HG02884 (cell line): ENCODE results near the gene CUX1.

Experiments
- ATAC-seq: cut with Tn5 transposase; IDR thresholded peaks from one replicate; pipeline ENCODE4 v1.9.1; 2021; ENCODE audit warnings: mild to moderate bottlenecking, moderate library complexity; ENCODE audit not compliant: unreplicated experiment

Gene CUX1

DNA sequence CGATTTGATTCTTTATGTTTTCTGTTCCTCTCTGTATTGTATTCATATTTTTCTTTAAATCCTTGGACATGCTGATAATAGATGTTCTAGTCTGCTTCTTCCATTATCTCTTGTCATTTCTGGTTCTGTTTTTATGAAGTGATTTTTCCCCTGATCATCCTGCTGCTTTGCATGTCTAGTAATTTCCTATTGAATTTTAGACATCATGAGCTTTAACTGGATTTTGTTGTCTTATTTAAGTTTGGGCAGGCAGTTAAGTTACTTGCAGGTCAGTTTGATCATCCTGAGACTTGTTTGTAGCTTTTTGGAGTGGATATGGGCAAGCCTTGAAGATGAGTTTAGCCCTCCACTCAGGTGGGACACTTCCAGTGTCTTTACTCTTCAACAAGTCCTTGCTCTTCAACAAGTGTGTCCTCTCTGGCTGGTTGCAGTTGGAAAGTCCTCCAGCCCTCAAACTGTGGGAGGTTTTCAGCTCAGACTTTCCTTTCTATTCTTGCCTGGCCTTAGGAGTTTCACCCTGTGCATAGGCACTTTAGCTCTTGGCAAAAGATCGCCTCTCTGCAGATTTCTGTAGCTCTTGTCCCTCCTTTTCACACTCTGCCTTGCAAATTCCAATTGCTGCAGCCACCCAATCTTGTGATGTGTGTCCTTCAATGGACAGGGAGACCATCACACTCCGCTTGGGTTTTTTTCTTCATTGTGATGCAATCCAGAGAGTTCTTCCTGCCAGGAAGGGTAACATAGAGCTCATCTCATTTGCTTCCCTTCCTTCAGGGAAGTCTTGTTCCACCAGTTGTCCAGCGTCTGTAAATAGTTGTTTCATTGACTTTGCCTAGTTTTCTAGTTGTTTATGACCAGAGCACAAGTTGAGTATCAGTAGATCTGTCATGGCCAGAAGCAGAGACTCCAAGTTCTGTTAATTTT, 272.0 kb downstream of the CUX1 start:
- no peak for ATAC-seq

DNA sequence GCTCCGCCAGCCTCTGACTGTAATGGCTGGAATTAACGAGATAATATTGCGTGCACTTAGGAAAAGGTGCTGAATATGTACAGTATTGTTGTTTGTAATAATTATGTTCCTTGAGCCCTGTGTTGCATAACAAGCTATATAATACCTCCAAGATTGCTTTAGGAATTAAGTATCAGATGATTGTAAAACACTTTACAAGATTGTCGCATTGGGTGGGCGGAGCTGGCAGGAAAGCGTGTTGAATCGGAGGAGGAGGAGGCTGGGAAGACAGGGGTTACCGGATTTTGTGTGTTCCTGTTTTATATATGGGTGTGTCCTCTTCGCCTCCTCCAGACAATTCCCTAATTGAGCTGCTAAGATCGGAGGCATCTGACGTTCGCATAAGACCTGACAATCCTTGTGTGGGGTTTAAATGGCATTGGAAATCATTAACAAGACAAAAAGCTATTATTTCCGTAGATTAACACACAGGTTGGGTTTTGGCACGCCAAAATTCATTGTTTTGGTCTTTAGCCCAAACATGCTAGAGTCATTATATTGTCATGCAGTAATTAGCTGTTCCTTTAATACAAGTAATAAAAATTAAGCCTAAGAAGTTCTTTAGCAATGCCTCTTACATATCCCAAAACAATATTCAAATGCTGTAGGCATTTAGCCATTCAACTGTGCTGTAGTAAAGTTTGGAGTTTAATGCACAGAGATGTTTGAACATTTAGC, 276.3 kb downstream of the CUX1 start:
- no peak for ATAC-seq

DNA sequence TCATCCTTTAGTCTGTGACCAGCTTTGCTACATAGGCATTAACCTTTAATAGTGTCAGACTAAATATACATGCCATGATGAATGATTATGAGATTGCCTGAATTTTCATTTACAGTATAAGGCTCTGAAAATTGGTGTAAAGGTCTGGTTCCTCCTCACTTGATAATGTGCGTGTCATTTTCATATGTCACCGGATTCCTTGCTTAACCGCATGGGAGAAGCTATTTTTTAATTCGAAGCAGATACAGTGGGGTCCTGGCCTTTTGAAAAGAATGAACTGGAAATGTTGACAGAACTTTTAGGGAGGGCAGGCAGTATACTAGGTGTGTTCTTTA, 276.9 kb downstream of the CUX1 start:
- ATAC-seq, result no peak

DNA sequence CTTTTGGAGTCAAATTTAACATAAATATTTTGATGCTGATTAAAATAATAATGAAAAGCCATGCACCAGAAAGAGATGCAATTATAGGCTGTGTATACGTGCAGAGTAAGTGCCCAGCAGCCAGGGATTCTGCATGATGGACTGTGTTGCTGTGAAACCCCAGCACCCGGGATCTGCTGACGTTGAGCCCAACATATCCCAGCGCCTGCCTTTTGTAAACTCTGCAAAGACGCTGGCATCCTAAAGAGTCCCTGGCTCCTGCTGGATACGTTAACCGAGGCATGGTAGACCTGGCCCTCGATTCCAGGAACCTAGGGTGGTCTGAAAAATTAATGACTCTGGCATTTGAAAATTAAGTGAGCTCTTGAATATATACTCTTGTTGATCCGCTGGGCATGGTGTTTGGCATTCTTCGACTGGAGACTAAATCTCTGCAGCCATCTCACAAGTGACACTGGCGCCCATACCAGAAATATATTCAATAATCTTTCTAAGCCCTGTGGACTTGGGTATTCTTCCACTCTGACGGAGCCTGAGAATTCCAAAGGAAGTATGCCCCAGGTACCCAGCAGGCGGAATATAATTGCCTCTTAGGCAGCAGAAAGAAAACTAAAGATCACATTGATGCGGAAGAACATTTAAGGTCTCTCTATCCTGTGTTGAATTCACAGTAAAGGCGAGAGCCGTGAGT, 278.0 kb downstream of the CUX1 start:
- ATAC-seq, result no peak

DNA sequence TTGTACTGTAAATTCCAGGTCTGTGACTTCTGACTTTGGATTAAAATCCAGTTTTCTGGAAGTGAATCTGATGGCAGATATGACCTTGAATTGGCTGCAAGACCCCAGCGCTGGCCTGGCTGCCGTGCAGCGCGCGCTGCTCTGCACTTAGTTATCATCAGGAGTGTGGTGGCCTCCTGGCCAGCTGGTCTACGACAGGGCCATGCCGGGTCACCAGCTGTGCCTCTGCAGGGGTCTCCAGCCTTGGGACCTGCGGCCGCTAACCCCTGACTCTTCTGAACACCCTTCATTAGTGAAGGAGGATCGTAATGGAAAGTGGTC, 278.5 kb downstream of the CUX1 start:
- ATAC-seq, result no peak

DNA sequence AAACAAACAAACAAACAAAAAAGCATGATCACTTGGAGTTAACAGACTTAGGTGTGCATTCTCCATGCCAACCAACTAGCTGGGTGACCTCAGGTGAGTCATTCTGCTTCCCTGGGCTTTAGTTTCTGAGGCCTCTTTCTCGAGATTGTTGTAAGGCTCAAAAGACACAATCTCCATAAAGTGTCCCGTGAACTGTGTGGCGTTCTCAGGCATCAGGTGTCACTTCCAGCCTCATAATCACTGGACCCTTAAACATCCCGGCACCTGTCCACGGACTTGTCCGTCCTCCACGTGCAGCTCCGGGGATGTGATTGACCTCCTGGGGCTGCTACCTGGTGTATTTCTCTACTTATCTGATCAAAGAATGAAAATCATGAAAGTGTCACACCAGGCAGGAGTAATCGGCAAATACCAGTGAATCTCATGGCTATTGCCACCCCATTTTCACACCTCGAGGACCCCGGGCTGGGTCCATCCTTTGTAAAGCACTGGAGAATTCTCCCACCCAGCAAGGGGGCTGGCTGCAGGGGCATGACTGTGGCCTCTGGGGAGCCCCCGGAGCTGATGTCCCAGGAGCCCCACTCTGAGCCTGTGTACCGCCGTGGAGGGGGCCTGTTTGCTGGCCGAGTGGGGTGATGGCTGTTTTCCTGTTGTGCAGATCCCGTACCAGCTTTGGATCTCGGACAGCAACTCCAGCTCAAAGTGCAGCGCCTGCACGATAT, 279.4 kb downstream of the CUX1 start:
- no peak for ATAC-seq

DNA sequence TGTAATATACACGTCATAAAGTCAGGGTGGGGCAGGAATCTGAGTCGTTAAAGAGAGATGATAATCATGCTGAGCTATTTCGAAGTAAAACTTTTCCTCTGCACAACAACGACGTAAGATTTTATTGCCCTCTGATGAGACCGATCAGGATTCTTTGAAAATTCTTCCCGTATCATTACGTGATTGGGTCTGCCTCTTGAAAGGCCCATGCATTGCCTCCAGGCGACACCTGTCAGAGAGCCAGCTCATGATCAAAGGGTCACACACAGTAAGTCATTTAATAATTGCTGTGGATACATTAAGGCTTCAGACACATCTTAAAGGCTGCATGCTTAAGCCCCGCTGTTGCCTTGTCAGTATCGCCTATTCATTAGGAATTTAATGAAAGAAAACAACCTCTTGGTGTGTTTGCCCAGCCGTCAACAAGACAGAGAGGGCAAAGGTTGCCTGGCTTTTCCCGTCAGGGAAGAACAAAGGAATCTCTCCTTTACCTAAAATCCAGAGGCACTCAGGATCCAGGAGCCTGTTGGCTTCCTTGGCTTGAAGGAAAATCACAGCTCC, 280.3 kb downstream of the CUX1 start:
- ATAC-seq, result no peak

DNA sequence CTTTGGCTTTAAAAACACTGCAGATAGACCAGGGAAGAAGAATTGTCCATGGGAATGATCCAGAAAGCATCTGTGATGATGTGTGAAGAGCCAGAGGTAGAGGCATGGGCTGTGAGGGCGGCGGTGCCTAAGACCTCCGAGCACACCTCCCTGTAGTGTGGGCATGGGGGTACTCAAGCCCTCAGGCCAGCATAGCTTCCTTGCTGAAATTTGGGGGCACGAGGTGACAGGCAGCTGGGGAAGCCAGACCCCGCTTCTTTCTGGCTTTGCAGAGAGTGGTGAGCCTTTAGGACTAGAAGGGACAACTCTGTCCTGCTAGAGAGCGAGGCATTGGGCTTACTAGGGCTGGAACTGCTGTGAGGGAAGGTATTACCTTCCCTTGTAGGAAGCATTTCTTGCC, 281.6 kb downstream of the CUX1 start:
- no peak for ATAC-seq

DNA sequence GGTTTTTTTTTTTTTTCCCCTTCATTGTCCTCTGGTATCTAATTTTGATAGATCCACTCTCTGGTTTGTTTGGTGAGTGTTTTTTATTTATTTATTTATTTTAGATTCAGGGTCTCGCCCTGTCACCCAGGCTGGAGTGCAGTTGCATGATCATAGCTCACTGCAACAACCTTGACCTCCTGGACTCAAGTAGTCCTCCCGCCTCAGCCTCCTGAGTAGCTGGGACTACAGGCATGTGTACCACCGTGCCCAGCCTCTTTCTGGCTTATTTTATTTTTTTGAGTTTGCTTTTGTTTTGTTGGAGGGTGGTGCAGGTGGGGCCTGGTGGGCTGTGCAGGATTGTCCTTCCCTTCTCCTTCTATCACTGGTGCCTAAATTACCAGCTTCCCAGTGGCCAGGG, 282.0 kb downstream of the CUX1 start:
- no peak for ATAC-seq

DNA sequence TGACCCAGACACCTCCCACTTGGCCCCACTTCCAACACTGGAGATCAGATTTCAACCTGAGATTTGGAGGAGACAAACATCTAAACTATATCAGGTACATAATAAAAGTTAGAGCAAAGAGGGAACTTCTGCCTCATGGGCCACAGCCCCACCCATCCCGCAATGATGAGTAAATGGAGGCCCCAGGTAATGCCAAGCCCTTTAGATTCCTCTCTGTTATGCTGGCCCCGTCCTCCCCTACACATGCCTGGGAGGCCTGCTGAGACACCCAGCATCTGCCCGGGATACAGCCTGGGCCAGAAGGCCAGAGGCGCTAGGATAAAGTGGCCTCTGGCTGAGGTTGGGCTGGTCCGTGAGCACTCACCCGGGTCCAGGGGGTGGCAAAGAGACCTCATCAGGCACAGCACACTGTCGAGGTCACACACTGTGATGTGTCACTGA, 283.7 kb downstream of the CUX1 start:
- ATAC-seq, result no peak

DNA sequence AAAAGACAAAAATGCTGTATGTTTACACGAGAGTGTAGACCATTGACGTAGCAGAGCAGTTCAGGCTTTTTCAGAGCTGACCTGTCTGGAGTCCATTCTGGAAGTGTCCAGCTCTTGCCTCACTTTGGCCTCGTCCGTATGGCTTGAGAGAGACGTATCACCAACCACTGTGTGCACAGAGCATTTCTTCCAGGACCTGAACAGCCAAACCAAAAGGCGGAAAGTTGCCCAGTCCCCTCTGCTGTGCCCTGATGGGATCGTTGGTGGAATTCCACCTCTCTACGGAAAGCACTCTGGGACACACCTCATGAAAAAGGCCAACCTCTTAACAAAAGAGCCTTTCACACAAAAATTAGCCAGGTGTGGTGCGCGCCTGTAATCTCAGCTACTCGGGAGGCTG, 284.5 kb downstream of the CUX1 start:
- no peak for ATAC-seq

DNA sequence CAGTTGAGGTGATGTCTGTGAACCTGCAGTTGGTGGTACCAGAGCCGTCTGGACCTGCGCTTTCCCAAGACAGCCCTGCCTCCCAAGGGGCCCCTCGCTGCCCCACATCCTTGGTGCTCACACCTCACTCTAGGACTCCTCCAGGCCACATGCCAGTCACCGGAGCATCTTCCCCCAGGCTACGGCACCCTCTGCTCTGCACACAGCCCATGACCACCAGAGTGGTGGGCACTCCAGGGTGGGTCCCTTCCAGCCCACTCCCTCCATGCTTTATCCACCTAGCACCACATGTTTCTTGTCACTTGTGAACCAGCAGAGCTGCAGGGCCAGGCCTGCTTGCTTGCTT, 285.6 kb downstream of the CUX1 start:
- no peak for ATAC-seq

DNA sequence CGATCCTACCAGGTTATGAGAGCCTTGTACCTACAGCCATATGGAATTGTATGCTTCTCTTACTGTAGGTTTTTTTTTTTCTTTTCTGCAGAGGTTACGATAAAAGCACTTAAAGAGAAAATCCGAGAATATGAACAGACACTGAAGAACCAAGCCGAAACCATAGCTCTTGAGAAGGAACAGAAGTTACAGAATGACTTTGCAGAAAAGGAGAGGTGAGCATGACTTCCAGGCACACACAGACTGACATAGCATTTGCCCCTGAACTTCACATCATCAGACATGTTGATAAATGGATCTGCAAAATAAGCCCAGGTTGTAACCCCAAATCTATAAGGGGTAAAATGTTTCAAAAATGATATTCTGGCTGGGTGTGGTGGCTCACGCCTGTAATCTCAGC, 286.8 kb downstream of the CUX1 start:
- no peak for ATAC-seq

DNA sequence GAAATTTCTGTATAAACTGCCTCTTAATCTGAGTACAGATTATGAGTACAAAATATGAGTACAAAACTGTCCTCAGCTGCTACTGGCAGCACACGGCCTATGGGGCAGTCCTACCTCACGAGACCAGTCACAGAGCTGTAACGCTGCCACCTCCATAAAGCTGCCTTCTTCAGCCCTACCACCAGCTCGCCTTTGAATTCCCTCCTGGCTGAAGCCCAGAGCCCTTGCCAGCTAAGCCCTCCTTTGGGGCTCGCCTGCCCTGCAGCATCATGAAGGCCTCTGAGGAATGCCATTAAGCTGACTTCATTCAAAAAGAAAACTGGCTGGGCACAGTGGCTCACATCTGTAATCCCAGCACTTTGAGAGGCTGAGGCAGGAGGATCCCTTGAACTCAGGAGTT, 289.2 kb downstream of the CUX1 start:
- no peak for ATAC-seq

DNA sequence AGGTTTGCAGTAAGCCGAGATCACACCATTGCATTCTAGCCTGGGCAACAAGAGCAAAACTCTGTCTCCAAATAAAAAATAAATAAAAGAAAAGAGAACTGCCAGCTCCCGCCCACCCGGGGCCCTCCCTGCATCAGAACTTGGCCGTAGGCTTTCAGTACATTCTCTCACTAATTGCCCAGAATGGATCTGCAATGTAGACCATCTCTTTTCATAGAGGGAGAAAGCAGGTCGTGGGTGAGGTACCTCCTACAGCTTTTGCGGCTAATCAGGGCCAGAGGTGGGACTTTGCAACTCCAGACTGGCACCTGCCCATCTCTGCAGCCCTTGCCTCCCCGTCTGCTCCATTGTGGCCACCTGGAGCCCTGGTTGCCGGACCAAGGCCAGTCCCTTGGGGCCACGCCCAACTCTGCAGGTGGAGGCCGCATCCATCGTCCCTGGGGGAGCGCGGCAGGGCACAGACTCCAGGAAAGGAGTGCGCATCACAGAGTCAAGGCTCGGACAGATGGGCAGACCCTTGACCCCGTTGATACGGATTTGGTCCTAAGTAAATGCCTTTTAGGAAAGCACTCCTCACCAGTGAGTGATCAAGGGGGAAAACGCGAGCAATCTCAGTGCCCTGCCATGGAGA, 290.2 kb downstream of the CUX1 start:
- no peak for ATAC-seq

DNA sequence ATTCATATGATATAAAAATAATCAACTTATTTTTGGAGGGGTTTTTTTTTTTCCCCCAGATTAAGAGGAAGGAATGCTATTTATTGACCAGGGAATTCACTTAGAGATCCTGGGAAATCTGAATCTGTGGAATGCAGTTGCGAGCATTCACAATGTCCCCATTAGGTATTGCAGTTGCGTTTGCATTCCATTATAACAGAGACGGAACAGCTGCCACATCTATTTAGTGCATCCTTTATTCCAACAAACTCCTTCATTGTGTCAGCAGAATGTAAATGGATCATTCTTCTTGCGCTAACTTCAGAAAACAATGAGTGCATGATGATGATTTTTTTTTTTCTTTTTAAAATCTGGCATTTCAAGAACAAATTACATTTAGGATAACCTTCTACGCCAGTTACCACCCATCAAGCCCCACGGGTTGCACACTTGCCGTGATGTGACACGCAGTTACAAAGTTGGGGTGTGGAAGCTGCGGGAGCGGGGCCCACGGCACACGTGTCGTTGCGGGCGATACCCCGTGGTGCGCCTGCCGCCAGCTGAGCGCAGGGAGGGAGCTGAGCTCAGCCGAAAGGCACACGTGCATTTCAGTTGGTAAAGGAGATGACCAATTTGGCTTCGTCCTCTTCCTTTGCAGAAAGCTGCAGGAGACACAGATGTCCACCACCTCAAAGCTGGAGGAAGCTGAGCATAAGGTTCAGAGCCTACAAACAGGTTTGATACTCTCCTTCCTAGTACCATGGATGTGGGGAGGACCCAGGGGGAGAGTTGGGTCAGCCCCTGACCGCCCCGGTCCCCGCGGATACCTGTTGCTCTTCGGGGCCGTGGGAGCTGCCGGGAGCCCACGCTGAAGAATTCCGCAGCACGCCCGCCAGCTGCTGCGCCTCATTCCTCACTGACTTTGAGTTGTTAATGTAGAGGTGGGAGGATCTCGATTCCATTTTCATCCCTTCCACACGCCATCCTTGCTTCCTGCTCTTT, 293.9 kb downstream of the CUX1 start:
- ATAC-seq, result no peak

DNA sequence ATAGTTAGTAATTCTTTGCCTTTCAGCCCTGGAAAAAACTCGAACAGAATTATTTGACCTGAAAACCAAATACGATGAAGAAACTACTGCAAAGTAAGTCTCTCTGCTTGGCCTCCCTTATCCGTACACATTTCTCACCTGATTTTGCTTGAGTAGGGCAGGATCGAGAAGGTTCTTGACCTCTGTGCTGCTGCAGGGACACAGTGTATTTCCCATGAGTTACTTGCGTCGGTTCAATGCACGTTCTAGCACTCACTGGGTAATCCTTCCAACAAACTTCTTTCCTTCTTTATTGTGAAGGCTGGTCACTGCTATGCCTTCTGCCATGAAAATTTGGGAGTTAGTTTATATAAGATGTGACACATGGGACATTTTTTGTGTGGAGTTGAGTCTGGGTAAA, 297.8 kb downstream of the CUX1 start:
- no peak for ATAC-seq

DNA sequence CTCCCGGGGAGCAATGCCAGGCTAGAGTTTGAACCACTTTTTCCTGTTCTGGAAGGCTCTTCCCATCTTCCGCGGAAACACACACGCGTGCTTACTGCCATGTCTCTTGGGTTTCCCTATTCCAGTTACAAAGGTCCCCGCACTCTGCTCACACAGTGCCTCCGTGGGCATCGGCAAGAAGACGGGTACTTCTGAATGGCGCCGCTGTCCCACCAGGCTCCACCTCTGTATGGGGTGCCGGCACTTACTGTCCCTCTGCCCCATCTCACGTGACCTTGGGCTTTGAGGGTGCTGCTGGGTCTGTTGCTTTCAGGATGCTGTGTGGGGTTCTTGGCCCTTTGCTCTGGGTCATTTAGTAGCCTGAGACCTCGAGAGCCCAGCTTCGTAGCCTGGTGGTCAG, 298.5 kb downstream of the CUX1 start:
- no peak for ATAC-seq

DNA sequence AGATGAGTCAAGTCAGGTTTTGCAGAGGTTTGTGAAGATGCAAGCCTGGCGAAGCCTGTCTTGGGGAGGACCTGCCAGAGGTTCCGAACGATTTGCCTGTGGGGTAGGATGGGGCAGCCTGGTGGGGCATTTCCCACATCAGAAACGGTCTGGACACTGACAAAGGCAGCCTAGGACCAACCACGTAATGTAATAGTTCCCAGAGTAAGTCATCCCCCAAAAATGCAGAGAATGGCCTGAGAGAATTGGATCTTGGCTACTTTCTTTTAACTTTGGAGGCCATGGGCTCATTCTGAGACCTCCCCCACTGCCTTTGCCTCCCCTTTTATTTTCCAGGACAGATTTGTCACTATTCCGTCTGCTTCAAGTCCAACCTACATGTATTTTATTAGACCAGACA, 300.3 kb downstream of the CUX1 start:
- no peak for ATAC-seq
